GM19463 (cell line): ENCODE data around the gene ITPR2.
"Not testable (repeated sequence)": the region's sequence is repeated elsewhere in the genome, so short reads cannot be mapped to it uniquely, and the experiment has no call there.

Source experiments
- ATAC-seq: cut with Tn5 transposase; IDR thresholded peaks from one replicate; pipeline ENCODE4 v1.9.1; 2021; ENCODE audit warnings: mild to moderate bottlenecking, moderate library complexity; ENCODE audit not compliant: unreplicated experiment

Gene ITPR2

DNA sequence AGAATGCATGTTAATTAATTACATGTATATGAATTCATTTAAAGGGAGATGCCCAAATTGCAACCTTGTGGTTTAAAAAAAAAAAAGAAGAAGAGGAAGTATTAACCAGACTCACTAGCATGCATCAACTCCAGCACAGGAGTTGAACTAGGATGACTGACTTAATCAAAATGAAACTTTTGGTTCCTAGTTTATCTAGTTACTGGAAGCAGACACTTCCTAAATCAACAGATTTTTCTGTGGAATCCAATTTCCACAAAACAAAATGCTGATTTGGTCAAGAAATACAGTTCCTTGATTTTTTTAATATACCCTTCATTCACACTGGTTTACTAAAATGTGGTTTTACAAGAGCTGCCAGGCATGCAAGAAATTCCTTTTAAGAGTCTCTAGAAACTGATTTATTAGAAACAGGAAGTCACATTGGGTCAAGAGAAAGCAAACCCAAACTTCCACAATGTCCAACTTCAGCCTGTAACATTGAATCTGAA lies 41.6 kb downstream of the ITPR2 start:
- ATAC-seq, result peak; percentile 69

DNA sequence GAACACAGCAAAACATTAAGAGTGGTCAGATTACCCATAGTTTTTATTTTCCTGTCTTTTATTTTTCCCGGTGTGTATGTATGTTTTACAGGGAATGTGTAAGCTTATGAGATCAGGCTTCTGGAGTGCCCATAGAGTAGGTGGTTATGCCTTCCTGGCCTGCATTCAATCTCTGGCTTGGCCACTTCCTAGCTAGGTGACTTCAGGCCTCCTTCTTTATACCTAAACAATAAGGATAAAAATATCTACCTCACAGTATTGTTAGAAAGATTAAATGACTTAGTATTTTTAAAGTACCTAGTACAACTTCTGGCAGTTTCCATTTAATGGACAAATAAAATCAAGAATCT lies 42.4 kb downstream of the ITPR2 start:
- no peak for ATAC-seq

DNA sequence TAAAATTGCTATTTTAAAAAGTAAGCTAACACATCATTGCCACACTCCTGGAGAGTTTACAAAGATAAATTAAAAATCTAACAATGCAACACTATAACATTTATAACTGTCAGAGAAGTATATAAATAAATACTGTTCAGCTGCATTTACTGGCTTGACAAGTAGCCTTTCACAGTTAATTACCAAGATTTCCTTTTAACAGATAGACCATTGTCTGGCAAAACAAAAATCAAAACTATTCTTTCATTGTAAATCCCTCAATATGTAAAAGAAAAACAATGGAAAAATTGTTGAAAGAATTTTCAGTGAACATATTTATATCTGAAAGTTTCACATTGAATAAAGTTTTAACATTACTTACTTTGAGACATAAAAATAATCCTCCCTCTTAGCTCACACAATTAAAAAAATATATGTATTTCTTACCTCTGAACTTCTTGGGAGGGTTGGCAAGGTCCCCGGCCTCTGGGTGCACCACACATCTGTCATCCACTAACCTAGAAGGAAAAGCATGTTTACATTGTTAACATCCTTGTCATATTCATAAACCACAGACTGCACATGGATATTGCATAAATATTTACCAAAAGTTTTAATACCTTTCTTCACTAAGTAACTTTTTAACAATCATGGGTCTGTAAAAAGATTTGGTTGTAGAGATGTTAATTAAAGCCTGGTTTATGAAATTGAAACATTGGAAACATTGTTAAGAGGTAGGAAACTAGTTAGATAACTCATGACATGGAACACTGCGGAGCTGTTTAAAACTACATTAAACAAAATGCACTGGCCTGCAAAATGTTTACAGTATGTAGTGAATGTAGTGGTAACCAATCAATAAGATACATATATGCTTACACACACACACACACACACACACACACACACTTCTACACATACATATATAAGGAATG lies 43.0 kb downstream of the ITPR2 start:
- ATAC-seq, result no peak

DNA sequence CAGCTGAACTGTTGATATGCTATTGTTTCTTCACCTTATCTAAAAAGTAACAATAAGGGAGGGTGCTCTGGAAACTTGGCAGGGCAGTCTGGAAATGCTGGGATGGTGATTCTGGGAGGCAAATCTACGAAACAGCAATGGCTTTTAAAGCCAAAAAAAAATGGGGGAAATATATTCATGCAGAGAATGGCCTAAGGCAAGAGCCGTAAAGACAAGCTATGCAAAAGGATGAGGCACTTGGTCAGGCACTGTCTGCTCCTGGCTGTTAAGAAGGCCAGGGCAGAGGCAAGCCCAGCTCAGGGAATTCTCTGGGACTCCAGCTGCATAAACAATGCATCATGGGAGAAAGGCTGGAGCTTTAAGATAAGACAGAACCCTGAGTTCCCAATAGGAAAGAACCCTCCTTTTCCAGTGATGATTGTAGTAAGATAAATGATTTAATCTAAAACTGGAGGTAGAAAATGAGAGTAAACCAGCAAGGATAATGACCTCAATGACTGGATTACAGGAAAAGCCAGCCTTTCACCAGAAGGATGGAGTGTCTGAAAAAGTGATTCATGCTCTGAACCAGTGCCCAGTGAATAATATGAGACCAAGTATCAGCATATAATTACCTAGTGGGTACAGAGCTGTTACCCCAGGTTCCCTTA lies 46.0 kb downstream of the ITPR2 start:
- ATAC-seq, result no peak

DNA sequence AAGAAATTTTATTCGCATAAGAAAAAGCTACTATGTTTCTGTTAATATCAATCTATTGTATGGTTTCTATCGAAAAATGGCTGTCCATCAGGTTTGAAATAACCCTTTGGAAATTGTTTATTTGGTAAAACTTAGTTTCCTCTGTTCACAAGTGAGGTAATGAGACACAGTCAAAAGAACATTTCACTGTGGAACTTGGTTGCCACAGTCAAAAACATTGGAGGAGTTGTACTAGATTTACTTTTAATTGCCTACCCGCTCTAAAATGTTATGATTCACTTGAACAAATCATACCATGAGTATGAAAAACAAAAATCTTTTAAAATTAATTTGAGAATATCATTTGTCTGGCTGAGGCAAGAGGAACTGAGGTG lies 46.5 kb downstream of the ITPR2 start:
- ATAC-seq, result no peak

DNA sequence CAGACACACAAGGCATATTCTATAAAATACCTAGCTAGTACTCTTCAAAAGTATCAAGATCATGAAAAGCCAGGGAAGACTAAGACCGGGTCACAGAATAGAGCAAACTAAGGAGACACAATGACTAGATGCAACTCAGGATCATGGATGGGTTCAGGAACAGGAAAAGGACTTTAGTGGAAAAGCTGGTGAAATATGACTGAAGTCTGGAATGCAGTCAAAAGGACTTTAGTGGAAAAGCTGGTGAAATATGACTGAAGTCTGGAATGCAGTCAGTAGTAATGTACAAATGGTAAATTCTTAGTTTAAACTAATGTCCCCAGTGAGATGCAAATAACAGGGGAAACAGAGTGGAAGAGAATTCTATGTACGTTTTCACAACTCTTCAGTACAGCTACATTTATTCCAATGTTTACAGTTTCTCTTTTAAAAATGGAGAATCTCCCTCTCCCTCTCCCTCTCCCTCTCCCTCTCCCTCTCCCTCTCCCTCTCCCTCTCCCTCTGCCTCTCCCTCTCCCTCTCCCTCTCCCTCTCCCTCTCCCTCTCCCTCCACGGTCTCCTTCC lies 49.1 kb downstream of the ITPR2 start:
- ATAC-seq, result not testable (repeated sequence)

DNA sequence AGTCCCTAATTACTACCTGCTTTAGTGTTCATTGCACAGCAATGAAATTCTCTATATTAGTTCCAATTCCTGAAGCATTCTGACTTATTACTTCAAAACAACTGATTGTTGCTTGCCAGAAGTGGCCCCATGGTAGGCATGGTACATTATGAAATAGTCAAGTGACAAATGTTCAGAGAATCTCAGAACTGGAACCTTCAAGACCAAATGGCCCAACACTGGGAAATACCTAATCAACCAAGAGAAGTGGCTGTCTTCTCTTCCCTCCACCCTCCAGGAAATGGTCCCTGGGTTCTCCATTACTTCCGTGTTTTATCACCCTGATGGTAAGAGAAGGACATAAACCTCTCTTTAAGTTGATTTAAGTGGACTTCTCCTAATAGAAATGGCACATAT lies 49.9 kb downstream of the ITPR2 start:
- no peak for ATAC-seq

DNA sequence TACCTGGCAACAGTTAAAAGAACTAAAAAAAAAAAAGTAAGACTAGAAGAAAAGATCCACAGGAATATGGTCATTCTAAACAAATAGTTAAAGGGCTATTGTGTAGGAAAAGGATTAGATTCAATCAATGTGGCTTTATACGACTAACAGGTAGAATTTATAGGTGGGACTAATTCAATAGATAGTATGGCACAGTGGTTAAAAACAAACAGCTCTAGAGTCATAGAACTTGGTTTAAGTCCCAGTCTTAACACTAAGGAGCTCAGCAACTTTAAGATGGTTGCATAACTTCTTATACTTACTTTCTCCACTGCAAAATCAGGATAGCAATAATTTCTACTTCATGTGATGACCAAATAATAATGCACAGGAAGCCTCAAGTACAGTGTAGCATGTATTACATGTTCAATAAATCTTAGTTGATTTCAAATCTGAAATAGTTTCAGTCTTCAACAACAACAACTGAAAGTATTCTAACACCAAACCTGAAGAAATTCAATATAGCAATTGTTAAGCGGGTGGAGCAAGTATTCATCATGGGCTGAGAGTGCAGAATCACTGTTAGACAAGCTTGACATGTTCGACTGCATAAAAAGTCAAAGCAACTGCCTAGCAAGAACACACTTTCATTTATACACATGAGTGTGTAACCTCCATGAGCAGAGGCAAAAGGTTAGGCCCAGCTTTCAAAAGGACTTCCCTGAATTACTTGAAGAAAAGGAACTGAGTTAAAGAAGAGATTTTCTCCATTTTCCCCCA lies 50.4 kb downstream of the ITPR2 start:
- ATAC-seq, result no peak

DNA sequence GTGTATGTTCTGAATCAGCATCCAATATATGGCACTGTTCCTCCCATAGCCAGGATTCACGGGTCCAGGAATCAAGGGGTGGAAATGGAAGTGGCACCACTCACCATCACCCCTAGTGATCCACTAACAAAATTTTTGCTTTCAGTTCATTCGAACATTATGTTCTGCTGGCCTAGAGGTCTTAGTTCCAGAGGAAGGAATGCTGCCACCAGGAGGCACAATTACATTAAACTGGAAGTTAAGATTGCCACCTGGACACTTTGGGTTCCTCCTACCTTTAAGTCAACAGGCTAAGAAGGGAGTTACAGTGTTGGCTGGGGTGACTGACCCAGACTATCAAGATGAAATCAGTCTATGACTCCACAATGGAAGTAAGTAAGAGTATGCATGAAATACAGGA lies 52.3 kb downstream of the ITPR2 start:
- ATAC-seq, result not testable (repeated sequence)

DNA sequence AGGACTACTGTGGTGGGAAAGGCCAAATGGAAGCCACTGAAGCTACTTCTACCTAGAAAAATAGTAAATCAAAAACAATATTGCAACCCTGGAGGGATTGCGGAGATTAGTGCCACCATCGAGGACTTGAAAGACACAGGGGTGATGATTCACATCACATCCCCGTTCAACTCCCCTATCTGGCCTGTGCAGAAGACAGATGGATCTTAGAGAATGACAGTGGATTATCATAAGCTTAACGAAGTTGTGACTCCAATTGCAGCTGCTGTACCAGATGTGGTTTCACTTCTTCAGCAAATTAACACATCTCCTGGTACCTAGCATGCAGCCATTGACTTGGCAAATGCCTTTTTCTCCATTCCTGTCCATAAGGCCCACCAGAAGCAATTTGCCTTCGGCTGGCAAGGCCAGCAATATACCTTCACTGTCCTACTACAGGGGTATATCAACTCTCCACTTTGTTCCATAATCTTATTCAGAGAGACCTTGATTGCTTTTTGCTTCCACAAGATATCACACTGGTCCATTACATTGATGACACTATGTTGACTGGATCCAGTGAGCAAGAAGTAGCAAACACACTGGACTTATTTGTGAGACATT lies 54.7 kb downstream of the ITPR2 start:
- not testable (repeated sequence) for ATAC-seq

DNA sequence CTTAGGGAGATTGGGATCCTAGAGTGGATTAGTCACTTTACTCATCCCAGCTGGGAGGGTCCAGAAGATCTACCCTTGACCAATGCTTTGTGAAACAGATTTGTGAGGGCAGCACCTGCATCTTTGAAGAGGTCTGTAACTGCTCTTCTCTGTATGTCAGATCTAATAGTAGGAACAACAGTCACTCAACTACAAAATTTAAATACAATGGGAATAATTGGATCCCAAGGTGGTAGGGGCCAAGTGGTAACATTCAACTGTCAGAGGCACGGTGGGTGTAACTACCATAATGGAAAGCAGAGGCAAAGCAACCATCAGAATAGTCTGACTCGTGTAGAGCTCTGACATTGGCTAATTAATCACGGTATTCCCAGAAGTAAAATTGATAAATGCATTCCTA lies 55.8 kb downstream of the ITPR2 start:
- ATAC-seq, result no peak

DNA sequence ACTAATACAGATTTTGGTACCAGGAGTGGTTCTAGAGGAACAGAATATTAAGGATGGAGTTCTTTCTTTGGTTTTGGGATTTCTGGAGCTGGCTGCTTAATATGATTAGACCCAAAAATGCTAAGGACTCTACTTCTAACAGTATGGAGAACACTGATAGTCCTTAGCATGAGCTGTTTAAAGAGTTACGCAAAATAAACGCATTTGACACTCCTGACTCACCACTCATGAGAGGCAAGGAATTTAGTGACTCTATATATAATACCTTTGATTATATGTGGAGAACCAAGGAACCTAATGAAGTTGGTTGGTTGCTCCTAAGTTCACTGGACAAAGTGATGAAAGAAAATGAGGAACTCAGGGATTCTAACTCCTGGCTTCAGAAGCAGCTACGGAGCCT lies 57.0 kb downstream of the ITPR2 start:
- ATAC-seq, result not testable (repeated sequence)

DNA sequence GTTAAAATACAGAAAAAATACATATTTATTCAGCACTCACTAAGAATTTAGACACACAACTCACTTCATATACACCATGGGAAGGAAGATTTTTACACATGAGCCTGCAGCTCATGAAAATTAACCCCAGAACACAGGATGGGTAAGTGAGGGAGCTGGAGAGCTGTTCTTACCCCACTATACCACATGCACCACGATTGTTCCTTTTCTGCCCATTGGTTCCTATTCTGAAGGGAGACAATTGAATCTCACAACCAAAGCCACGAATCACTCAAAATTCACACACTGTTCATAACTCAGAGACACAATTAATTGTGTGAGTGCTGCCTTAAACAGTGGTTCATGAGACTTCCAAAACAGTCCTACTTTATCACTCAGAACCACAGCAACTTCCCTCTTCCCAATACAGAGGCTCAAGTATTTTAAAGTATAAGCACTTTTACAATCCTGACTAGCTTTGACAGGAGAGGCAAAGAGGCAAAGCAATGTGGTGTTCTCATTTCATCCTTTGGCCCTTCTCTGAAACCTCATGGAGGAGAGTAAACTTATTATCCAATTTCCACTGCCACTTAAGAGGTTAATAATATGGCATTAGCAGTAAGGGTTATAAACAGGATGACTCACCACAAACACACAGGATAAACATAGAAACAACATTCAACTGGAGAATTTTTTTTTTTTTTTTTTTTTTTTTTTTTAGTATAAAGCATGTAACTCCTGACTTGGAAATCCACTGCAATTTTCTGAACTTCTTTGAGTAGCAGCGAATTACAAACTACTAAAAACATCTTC lies 59.5 kb downstream of the ITPR2 start:
- no peak for ATAC-seq

DNA sequence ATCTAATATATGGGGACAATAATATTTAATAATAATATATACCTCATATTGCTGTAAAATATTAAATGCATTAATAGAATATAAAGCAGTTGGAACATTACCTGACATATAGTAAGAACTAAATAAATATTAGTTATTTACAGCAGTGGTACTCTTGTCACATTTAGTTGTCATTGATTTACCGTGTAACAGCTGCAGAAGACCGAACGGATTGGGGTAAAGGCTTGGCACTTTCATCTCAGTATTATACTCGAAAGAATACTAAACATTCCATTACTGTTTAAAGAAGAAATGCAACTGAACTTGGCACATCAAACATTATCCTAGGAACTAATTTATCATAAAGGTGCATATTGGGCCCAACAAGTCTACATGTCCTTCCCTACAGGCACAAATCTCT lies 61.1 kb downstream of the ITPR2 start:
- ATAC-seq, result no peak

DNA sequence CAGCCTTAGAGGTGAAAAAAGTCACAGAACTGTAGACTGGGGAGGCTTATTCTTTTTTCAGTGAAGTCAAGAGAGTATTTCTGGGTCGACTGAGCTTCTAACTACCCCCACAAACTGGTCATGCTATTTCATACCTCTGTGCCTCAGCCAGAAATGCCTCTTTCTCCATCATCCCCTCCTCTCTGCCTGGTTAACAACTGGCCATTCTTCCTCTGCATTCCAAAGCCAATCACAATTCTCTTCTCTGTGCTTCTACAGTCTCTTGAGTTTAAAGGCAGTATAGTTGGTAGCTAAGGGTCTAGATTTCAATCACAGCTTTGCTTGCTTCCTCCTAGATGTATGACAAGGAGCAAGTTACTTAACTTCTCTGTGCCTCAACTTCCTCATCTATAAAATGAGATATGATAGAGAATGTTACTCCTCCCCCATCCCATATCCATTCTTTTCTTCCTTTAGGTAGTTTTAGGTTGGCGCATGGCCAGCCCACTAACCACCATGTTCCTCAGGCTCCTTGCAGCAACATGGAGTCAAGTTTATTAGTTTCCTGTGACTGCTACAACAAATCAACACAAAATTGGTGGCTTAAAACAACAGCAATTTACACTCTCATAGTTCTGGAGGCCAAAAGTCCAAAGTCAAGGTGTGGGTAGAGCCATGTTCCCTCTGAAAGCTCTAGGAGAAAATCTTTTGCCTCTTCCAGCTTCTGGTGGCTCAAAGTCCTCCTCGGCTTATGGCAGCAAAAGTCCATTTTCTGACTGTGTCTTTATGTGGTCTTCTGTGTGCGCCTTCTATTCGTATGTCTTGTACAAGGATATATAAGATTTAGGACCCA lies 62.5 kb downstream of the ITPR2 start:
- no peak for ATAC-seq

DNA sequence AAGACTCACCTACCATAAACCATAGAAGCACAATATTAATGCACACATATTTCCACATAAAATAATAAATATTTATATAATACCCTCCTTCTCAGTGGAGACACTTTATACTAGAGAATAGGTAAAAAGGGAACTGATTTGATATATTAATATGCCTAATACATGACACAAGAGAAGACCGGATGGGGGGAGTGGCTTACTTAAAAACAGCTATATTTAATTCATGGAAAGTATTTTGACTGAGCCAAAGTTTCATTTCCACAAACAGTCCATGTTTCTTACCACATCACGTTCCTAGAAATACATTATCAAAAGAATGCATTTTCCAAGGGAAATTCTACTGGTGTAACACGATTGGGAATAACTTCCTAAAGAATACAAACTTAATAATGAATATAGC lies 63.4 kb downstream of the ITPR2 start:
- no peak for ATAC-seq

DNA sequence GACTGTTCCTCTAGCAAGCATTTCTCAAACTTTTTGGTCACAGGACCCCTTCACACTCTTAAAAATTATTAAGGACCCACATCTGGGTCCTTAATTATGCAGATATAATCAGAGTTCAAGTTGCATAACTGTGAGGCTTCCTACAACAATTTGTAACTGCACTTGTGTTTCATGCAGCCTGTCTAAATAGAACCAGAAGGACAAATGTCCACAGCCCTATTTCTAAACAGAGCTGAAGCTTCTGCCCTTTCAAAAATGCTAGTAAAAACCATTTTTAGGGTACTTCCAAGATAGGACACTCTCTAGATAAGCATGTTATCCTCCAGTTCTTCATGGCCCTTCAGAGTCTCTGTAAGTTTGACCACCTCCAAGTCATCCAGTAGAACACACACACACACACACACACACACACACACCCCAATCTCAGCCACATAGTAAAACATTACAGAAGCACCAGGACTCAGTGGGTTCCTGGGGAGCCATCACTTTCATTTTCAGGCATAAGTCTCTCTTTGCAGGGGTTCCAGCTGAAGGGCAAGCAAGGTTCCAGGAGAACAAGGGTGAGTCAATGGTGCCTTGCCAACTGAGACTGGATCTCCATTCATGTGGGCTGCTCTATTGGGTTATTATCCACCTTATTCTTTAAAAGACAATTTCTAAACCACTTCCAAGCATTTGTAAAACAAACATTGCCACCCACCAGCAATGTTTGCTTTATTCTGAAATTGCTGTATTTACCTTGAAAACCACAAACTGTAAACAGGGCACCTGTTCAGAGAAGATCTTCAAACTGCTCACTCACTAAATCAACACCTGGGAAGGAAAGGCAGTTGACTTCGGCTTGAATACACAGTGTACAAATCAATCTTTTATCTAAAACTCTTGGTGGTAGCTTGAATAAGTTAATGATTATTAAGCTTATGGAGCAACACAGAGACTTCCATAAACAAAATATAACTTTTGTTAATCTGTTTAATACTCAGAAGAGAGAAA lies 64.1 kb downstream of the ITPR2 start:
- ATAC-seq, result peak; percentile 71

DNA sequence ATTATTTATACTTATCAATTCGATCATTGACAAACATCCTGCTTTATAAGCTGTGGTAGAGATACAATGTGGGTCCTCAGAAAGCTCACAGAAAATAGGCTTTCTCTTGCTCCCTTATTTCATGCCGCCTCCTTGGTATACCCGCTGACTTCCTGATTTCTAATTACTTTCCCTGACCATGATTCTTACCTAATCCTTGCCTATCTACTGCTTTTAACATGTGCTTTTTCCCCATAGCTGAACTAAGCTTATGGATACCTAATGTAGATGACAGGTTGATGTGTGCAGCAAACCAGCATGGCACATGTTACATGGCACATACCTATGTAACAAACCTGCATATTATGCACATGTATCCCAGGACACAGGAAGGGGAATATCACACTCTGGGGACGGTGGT lies 65.1 kb downstream of the ITPR2 start:
- no peak for ATAC-seq
